Suprapubic skin (tissue), 3 donors: ENCODE results near the gene YPEL2.

Experiments
- EP300 ChIP-seq: sonication (generic); formaldehyde crosslinking; IDR thresholded peaks from one replicate; pipeline ENCODE4 v1.6.1; 2017; ENCODE audit warnings: antibody characterized with exemption
- POLR2A ChIP-seq, 2 donors: fragments of 450-650 bp; IDR thresholded peaks; one replicate each; pipeline ENCODE4 v1.6.1; 2017; ENCODE audit warnings: antibody characterized with exemption in 2 of 2, mild to moderate bottlenecking in 2 of 2, moderate library complexity in 2 of 2
- TF ChIP-seq, protein P1 (sequence below), 2 donors: fragments of 200-600 bp in 1 of 2; fragments of 450-650 bp in 1 of 2; sonication (generic) in 1 of 2; IDR thresholded peaks; one replicate each; pipeline ENCODE4 v1.5.1; 2016 to 2019; ENCODE audit warnings: antibody characterized with exemption in 2 of 2, mild to moderate bottlenecking in 1 of 2, moderate library complexity in 1 of 2

DNA sequence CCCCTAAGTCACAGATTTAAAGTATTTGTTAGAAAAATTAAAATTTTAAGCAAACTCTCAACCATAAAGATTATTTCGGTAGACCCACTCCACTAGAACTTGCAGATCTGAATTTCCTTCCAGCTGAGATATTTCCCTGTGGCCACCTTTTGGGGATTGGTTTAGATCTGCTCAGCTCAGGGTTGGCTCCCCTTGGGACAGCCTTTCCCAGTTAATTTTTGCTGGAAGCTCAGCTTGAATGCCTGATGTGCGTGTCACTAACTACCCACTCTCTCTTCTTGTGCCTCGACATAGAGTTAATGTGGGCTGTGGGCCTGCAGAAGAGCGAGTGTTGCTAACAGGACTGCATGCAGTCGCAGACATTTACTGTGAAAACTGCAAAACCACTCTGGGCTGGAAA is 57.6 kb downstream of the YPEL2 start:
- TF ChIP-seq, protein P1, sequence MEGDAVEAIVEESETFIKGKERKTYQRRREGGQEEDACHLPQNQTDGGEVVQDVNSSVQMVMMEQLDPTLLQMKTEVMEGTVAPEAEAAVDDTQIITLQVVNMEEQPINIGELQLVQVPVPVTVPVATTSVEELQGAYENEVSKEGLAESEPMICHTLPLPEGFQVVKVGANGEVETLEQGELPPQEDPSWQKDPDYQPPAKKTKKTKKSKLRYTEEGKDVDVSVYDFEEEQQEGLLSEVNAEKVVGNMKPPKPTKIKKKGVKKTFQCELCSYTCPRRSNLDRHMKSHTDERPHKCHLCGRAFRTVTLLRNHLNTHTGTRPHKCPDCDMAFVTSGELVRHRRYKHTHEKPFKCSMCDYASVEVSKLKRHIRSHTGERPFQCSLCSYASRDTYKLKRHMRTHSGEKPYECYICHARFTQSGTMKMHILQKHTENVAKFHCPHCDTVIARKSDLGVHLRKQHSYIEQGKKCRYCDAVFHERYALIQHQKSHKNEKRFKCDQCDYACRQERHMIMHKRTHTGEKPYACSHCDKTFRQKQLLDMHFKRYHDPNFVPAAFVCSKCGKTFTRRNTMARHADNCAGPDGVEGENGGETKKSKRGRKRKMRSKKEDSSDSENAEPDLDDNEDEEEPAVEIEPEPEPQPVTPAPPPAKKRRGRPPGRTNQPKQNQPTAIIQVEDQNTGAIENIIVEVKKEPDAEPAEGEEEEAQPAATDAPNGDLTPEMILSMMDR (IDR thresholded peaks at IDR 0.05) = no peak
- TF ChIP-seq POLR2A (IDR thresholded peaks at IDR 0.05) = no peak
- TF ChIP-seq EP300 = no peak
